ENCODE measurements around the gene MT2A. TPM values are rescaled to one million over a fixed set of nuclear protein-coding genes. Genes with fewer than 3 reads are reported as not detected.

Gene MT2A
- total RNA-seq, 1 experiment from 2014 or later = 683 TPM

- ChIA-PET CTCF (interaction anchor here (0.6 kb wide), 1 partner anchor 123 kb away, joined by 4 read pairs; no protein-coding TSS in a partner anchor), POLR2A (ENCODE audit: unreplicated experiment) (no interaction called here)
- ATAC-seq (peak; percentile 93), DNase-seq (peak; percentile 88)
- intact Hi-C loops (cut with micrococcal nuclease) = loop anchor here (1.0 kb wide), 1 partner anchor 126 kb away; no protein-coding TSS in a partner anchor
- TF ChIP-seq EZH2phosphoT487 (IDR thresholded peaks at IDR 0.05; ENCODE audit: borderline replicate concordance, low read length) (no peak), CTCF (conservative IDR thresholded peaks at IDR 0.05; ENCODE audit: low read depth, low read length) (peak; percentile 84), EZH2 (IDR thresholded peaks at IDR 0.05; ENCODE audit: low read length, unreplicated experiment) (no peak)
- peak overlapping the region; percentile 42; the same call in 1 of the 2 replicates for H2AFZ ChIP-seq (ENCODE audit: low read length)
- no peak overlapping the region for H3K4me3 ChIP-seq (ENCODE audit: low read length)
- peaks cover 4% of the 10 kb centered on the region; the same call in 1 of the 2 replicates for H3K4me1 ChIP-seq (ENCODE audit: insufficient read depth, low read length)
- H3K79me2 ChIP-seq (ENCODE audit: low read length) = no peaks in the 10 kb centered on the region
- peak overlapping the region; percentile 40; the same call in 1 of the 2 replicates for H3K27ac ChIP-seq (ENCODE audit: low read length)
- no peak overlapping the region; the same call in 1 of the 2 replicates for H3K9ac ChIP-seq (ENCODE audit: low read length)
- no peaks in the 10 kb centered on the region for H4K20me1 ChIP-seq (ENCODE audit: low read length)
- no peaks in the 10 kb centered on the region for H3F3A ChIP-seq (ENCODE audit: low read length, unreplicated experiment)
- no peak overlapping the region for H3K4me2 ChIP-seq (ENCODE audit: low read length)
- no peaks in the 10 kb centered on the region for H3K9me3 ChIP-seq (ENCODE audit: low read length)
- no peaks in the 10 kb centered on the region for H3K27me3 ChIP-seq (ENCODE audit: low read length)
- H3K36me3 ChIP-seq (ENCODE audit: low read depth, low read length) = no peaks in the 10 kb centered on the region
- H3K9me2 ChIP-seq (replicated peaks; ENCODE audit: low read length) = no peaks in the 10 kb centered on the region
- BruUV-seq (replicated peaks) = no TSS peak
Observed at GRCh38 chr16:56576585-56577299, 31.6 kb upstream of the MT2A start.

GRCh38 chr16:56577300-56577625 is 31.1 kb upstream of the MT2A start:
- Histone ChIP-seq H3K36me3 (ENCODE audit: low read depth, low read length) (no peaks in the 10 kb centered on the region), H3K4me1 (ENCODE audit: insufficient read depth, low read length) (peaks cover 4% of the 10 kb centered on the region; the same call in 1 of the 2 replicates), H3K27ac (ENCODE audit: low read length) (no peak overlapping the region), H2AFZ (ENCODE audit: low read length) (0 out of 2 replicates have a peak overlapping the region, but pooled peaks have one; percentile 14), H3K4me2 (ENCODE audit: low read length) (no peak overlapping the region), H3K9me3 (ENCODE audit: low read length) (no peaks in the 10 kb centered on the region), H3K9me2 (replicated peaks; ENCODE audit: low read length) (no peaks in the 10 kb centered on the region), H3K9ac (ENCODE audit: low read length) (no peak overlapping the region), H3F3A (ENCODE audit: low read length, unreplicated experiment) (no peaks in the 10 kb centered on the region), H3K79me2 (ENCODE audit: low read length) (no peaks in the 10 kb centered on the region), H3K27me3 (ENCODE audit: low read length) (no peaks in the 10 kb centered on the region), H3K4me3 (ENCODE audit: low read length) (no peak overlapping the region), H4K20me1 (ENCODE audit: low read length) (no peaks in the 10 kb centered on the region)
- TF ChIP-seq CTCF (conservative IDR thresholded peaks at IDR 0.05; ENCODE audit: low read depth, low read length) = no peak
- no peak for TF ChIP-seq EZH2 (IDR thresholded peaks at IDR 0.05; ENCODE audit: low read length, unreplicated experiment)
- TF ChIP-seq EZH2phosphoT487 (IDR thresholded peaks at IDR 0.05; ENCODE audit: borderline replicate concordance, low read length) = no peak
- ChIA-PET CTCF (no interaction called here), POLR2A (ENCODE audit: unreplicated experiment) (no interaction called here)
- intact Hi-C loops (cut with micrococcal nuclease) = loop anchor here (1.0 kb wide), 1 partner anchor 125 kb away; no protein-coding TSS in a partner anchor
- no TSS peak for BruUV-seq (replicated peaks)
- ATAC-seq (no peak), DNase-seq (no peak)
